ENCODE results near the gene ANGPTL2. TPM values are rescaled to one million over a fixed set of nuclear protein-coding genes. Genes with fewer than 3 reads are reported as not detected.

The ANGPTL2 gene
- total RNA-seq, 1 experiment from 2014 or later, result 0.08 TPM

GRCh38 chr9:127066851-127067136 lies 55.6 kb downstream of the ANGPTL2 start:
- CTCF ChIA-PET, result no interaction called here
- DNase-seq (ENCODE audit: low read depth, low spot score), result no peak

GRCh38 chr9:127066060-127066850 lies 56.2 kb downstream of the ANGPTL2 start:
- no peak for DNase-seq (ENCODE audit: low read depth, low spot score)
- ATAC-seq, result no peak

More at GRCh38 chr9:127066851-127067136, 55.6 kb downstream of the ANGPTL2 start:
- TF ChIP-seq CTCF (IDR thresholded peaks at IDR 0.05) (no peak), POLR2AphosphoS5 (IDR thresholded peaks at IDR 0.05; ENCODE audit: low read depth, low read length) (no peak), TCF7L2 (IDR thresholded peaks at IDR 0.05; ENCODE audit: low read depth, low read length) (no peak), REST (IDR thresholded peaks at IDR 0.05; ENCODE audit: insufficient read depth in 1 of 2, low read depth in 2 of 2, low read length in 1 of 2) (no peak), SIN3A (IDR thresholded peaks at IDR 0.05; ENCODE audit: borderline replicate concordance, insufficient read depth, low read depth, low read length) (no peak)
- Histone ChIP-seq H3K4me3 (ENCODE audit: low read depth in 2 of 2, low read length in 2 of 2) (no peak overlapping the region), H3K9me3 (ENCODE audit: control insufficient read depth, insufficient read depth, low read depth, low read length) (peaks cover 5% of the 10 kb centered on the region; the same call in 1 of the 2 replicates), H3K4me1 (ENCODE audit: control insufficient read depth, insufficient read depth, low read length) (no peaks in the 10 kb centered on the region), H3K27ac (ENCODE audit: low read length) (no peak overlapping the region), H3K36me3 (ENCODE audit: control insufficient read depth, insufficient read depth, low read length) (no peaks in the 10 kb centered on the region), H3K27me3 (ENCODE audit: control insufficient read depth, insufficient read depth, low read length) (no peaks in the 10 kb centered on the region)
- ATAC-seq, result no peak
- in situ Hi-C loops (cut with HindIII; ENCODE audit: low pct_unique_long_range_greater_than_20kb, low sequenced_read_pairs), result no loop called here
- intact Hi-C loops (cut with micrococcal nuclease; ENCODE audit: unreplicated experiment), result no loop called here
- POLR2A ChIA-PET, result no interaction called here
- BruUV-seq (replicated peaks), result no TSS peak

More at GRCh38 chr9:127066060-127066850, 56.2 kb downstream of the ANGPTL2 start:
- in situ Hi-C loops (cut with HindIII; ENCODE audit: low pct_unique_long_range_greater_than_20kb, low sequenced_read_pairs) (no loop called here), intact Hi-C loops (cut with micrococcal nuclease; ENCODE audit: unreplicated experiment) (no loop called here)
- BruUV-seq (replicated peaks), result no TSS peak
- no peaks in the 10 kb centered on the region for H3K27me3 ChIP-seq (ENCODE audit: control insufficient read depth, insufficient read depth, low read length)
- no peak overlapping the region for H3K4me3 ChIP-seq (ENCODE audit: low read depth in 2 of 2, low read length in 2 of 2)
- H3K27ac ChIP-seq (ENCODE audit: low read length), result no peak overlapping the region
- H3K36me3 ChIP-seq (ENCODE audit: control insufficient read depth, insufficient read depth, low read length), result no peaks in the 10 kb centered on the region
- H3K9me3 ChIP-seq (ENCODE audit: control insufficient read depth, insufficient read depth, low read depth, low read length), result peaks cover 2% of the 10 kb centered on the region; the same call in 1 of the 2 replicates
- ChIA-PET CTCF (no interaction called here), POLR2A (no interaction called here)
- TF ChIP-seq TCF7L2 (IDR thresholded peaks at IDR 0.05; ENCODE audit: low read depth, low read length), result no peak
- TF ChIP-seq CTCF (IDR thresholded peaks at IDR 0.05), result no peak
- no peaks in the 10 kb centered on the region for H3K4me1 ChIP-seq (ENCODE audit: control insufficient read depth, insufficient read depth, low read length)

Measured in Panc1 (cell line).